ENCODE results near the gene GRB10. TPM values are rescaled to one million over a fixed set of nuclear protein-coding genes. Genes with fewer than 3 reads are reported as not detected.

GRB10 gene
- total RNA-seq, 8 experiments from 2014 or later: 14.7 to 38.6 (median 30.9) TPM

DNA sequence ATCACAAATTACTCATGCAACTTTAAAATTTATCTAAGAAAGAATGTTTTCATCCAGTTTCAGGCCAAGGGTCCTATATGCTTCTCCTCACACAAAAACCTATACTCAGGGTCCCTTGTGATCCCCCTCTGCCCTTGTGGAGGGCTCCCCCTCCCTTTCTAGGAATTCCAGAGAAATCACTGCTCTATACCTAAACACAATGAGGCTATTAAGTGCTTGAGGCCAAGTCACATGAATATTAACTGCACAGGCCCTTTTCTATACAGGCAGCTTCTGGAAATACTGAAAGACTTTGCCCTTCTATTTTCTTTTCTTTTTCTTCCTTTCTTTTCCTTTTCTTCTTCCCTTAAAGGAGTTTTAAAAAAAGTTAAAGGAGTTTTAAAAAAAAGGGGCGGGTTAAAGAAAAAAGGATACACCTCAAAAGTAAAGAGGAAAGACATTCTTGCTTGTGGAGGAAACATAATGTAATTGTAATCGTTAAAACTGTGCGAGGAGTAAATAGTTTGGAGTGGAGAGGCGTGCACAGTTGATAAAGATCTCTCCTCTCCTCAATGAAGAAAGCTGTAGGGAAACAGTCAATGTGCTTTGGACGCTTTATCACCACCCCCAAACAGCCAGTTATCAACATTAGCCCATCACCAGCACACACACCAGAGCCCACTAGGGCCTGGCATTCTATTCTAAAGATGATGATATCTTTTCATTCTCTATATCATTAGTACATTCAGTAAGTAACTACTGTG, 16.4 kb downstream of the GRB10 start:
- peak in 2 of 8 experiments; percentile 31 to 43 for ATAC-seq (replicated peaks in 6 of 8)
- in situ Hi-C loops (cut with MboI; ENCODE audit: low pct_unique_long_range_greater_than_20kb in 2 of 9, low sequenced_read_pairs in 9 of 9, unreplicated experiment in 9 of 9): no loop called here
- Histone ChIP-seq H3K27ac (no peak overlapping the region), H3K4me1 (replicated peaks in 1 of 2) (peaks cover 9 to 11% of the 10 kb centered on the region in 2 donors), H3K4me3 (no peak overlapping the region)
- 60 to 100% (median 72%) methylated on average over 1 to 5 of the region's 5 CpGs; no CpG with 5 or more reads in 1 of the 10 experiments for WGBS, 10 experiments

DNA sequence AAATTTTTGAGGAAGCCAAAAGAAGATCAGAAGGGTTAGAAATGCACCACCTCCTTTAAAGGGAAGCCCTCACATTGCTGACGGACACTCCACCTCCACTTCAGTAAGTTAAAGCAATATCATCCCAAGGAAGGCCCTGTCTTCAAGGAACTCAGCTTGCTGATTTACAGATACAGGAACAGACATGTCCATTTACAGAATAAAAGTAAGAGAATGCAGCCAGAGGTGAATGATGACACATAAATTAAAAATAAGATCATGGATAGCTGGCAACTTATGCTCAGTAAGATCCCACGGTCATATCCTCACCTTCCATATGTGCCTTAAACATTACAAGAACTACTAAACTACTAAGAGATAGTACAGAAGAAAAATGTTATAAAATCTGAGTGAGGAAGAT, 20.4 kb downstream of the GRB10 start:
- no peak for ATAC-seq (replicated peaks in 6 of 8)
- Histone ChIP-seq H3K4me1 (replicated peaks in 1 of 2) (peaks cover 6 to 9% of the 10 kb centered on the region in 2 donors), H3K4me3 (no peak overlapping the region), H3K27ac (no peak overlapping the region)
- 67 to 100% (median 92%) methylated on average over 1 to 2 of the region's 2 CpGs; no CpG with 5 or more reads in 1 of the 10 experiments for WGBS, 10 experiments
- in situ Hi-C loops (cut with MboI; ENCODE audit: low pct_unique_long_range_greater_than_20kb in 2 of 9, low sequenced_read_pairs in 9 of 9, unreplicated experiment in 9 of 9): no loop called here

DNA sequence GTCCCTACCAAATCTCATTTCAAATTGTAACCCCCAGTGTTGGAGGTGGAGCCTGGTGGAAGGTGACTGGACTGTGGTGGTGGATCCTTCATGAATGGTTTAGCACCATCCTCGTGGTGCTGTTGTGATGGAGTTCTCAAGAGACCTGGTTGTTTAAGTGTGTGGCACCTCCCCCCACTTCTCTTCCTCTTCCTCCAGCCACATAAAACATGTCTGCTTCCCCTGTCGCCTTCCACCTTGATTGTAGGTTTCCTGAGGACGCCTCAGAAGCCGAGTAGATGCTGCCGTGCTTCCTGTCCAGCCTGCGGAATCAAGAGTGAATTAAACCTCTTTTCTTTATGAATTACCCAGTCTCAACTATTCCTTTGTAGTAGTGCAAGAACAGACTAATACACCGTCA, 21.0 kb downstream of the GRB10 start:
- ATAC-seq (replicated peaks in 6 of 8): no peak
- WGBS, 10 experiments: 73 to 100% (median 98%) methylated on average over 1 to 7 of the region's 7 CpGs; no CpG with 5 or more reads in 2 of the 10 experiments
- in situ Hi-C loops (cut with MboI; ENCODE audit: low pct_unique_long_range_greater_than_20kb in 2 of 9, low sequenced_read_pairs in 9 of 9, unreplicated experiment in 9 of 9): no loop called here

DNA sequence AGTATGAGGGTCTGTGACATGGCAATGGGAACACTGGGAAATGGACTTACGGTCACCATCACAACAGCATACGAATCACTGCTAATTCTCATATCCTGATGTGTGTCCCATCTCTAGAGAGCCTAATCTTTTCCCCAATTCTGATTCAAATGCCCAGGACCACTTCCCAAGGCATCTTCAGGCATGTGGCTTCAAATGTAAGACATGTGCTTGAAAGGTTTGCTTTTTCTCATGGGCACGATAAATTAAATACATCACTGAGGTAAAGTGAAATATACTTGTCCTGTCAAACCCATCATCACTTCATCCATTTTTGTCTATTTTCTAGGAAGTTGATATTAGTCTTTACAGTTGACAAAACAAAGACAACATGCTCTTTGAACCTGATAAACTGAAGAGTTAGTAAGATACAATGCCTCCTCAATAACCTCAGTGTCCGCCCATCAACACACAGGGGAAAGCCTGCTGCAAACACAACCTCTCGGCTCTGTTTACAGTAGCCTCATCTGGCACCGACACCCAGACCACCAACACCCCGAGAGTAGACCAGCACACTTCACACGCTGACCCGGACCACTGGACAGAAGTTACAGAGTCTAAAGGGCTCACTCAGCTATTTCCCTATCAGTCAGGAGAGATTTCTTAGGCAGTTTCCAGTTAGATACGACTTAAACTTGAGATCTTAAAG, 24.8 kb downstream of the GRB10 start:
- 72 to 100% (median 96%) methylated on average over 1 to 9 of the region's 10 CpGs for WGBS, 10 experiments

More for the DNA sequence above, 21.0 kb downstream of the GRB10 start:
- Histone ChIP-seq H3K4me3 (no peak overlapping the region), H3K4me1 (replicated peaks in 1 of 2) (peaks cover 6% of the 10 kb centered on the region in 2 donors), H3K27ac (no peak overlapping the region)

DNA sequence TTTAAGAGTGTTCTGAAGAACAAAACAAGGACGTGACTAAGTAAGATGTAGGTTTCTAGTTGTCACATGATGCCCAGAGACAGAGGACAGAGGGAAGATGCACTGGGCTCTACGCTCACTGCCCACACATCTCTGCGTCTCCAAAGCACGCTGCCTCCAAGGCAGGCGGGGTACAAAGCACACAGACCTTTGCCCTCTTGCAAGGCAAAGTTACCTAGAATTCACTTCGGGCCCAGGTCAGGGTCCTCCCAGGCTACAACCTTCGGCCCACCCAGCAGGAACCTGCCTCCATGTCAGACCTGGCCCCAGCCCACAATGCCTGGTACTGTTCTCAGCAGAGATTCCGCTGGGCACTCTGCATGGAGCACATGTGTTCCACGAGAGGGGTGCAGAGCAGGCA, 26.5 kb downstream of the GRB10 start:
- H3K27ac ChIP-seq: no peak overlapping the region
- peaks cover 0 to 3% of the 10 kb centered on the region in 2 donors for H3K4me1 ChIP-seq (replicated peaks in 1 of 2)
- 78 to 100% (median 96%) methylated on average over 1 to 6 of the region's 9 CpGs; no CpG with 5 or more reads in 4 of the 10 experiments for WGBS, 10 experiments
- ATAC-seq (replicated peaks in 6 of 8): no peak
- in situ Hi-C loops (cut with MboI; ENCODE audit: low pct_unique_long_range_greater_than_20kb in 2 of 9, low sequenced_read_pairs in 9 of 9, unreplicated experiment in 9 of 9): no loop called here
- no peak overlapping the region for H3K4me3 ChIP-seq

More for the DNA sequence above, 24.8 kb downstream of the GRB10 start:
- H3K27ac ChIP-seq: no peak overlapping the region
- H3K4me1 ChIP-seq (replicated peaks in 1 of 2): no peaks in the 10 kb centered on the region
- no peak for ATAC-seq (replicated peaks in 6 of 8)
- no peak overlapping the region for H3K4me3 ChIP-seq
- in situ Hi-C loops (cut with MboI; ENCODE audit: low pct_unique_long_range_greater_than_20kb in 2 of 9, low sequenced_read_pairs in 9 of 9, unreplicated experiment in 9 of 9): no loop called here

DNA sequence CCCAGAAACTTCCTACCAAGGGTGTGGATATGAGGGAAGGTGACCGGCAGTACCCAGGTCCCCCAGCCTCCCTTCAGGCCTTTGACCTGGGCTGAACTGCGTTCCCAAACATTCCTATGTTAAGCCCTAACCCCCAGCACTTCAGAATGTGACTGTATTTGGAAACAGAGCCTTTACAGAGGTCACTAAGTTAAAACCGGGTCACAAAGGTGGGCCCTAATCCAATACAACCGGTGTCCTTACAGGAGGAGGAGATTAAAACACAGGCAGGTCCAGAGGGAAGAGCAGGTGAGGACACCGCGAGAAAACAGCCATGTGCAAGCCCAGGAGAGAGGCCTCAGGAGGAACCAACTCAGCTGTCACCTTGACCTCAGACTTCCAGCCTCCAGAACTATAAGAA, 28.0 kb downstream of the GRB10 start:
- peaks cover 0 to 8% of the 10 kb centered on the region in 2 donors for H3K4me1 ChIP-seq (replicated peaks in 1 of 2)
- no peak for ATAC-seq (replicated peaks in 6 of 8)
- H3K4me3 ChIP-seq: no peak overlapping the region
- no peak overlapping the region for H3K27ac ChIP-seq
- 20 to 100% (median 92%) methylated on average over 1 to 3 of the region's 6 CpGs; no CpG with 5 or more reads in 2 of the 10 experiments for WGBS, 10 experiments
- in situ Hi-C loops (cut with MboI; ENCODE audit: low pct_unique_long_range_greater_than_20kb in 2 of 9, low sequenced_read_pairs in 9 of 9, unreplicated experiment in 9 of 9): no loop called here

DNA sequence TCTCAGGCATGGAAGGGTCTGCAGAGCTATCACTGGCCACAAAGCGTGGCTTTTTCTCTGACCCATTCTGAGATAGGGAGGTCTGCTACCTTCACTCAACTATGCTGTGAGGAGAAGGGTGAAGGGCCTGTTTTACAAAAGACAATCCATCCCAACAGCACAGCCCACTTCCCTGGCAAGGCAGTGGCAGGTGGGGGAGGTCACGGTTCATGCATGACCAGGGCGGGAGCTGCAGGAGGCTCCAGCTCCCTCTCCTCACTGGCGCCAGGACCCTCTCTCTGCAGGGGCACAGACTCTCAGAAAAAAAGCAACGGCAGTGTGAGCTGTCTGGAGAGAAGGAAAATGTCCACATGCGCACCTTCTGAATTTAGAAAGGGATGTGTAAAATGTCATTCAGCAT, 28.5 kb downstream of the GRB10 start:
- 83 to 98% methylated on average over 3 to 5 of the region's 6 CpGs; no CpG with 5 or more reads in 8 of the 10 experiments for WGBS, 10 experiments
- peaks cover 0 to 8% of the 10 kb centered on the region in 2 donors for H3K4me1 ChIP-seq (replicated peaks in 1 of 2)
- in situ Hi-C loops (cut with MboI; ENCODE audit: low pct_unique_long_range_greater_than_20kb in 2 of 9, low sequenced_read_pairs in 9 of 9, unreplicated experiment in 9 of 9): no loop called here
- ATAC-seq (replicated peaks in 6 of 8): no peak
- H3K27ac ChIP-seq: no peak overlapping the region
- no peak overlapping the region for H3K4me3 ChIP-seq

DNA sequence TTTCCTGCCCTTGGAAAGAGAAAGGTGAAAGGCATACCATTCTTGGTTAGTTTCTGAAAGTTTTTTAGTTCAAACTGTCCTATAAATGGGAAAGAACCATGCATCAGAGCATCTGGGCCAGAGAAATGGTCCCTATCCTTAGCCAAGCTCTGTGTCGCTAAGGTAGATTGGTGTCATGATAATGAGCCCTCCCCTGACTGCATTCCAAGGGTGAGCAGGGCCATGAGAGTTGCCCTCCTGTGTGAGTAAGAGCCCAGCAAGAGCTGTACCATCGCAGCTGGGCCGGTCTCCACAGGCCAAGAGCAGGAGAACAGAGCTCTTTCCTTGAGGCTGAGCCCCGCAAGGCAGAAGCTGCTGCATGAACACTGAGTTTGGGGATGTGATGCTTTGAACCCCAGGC, 30.3 kb downstream of the GRB10 start:
- in situ Hi-C loops (cut with MboI; ENCODE audit: low pct_unique_long_range_greater_than_20kb in 2 of 9, low sequenced_read_pairs in 9 of 9, unreplicated experiment in 9 of 9): no loop called here
- no peak for ATAC-seq (replicated peaks in 6 of 8)
- Histone ChIP-seq H3K27ac (no peak overlapping the region), H3K4me1 (replicated peaks in 1 of 2) (peaks cover 0 to 8% of the 10 kb centered on the region in 2 donors), H3K4me3 (no peak overlapping the region)
- 80 to 100% (median 100%) methylated on average over 1 to 2 of the region's 4 CpGs; no CpG with 5 or more reads in 5 of the 10 experiments for WGBS, 10 experiments

DNA sequence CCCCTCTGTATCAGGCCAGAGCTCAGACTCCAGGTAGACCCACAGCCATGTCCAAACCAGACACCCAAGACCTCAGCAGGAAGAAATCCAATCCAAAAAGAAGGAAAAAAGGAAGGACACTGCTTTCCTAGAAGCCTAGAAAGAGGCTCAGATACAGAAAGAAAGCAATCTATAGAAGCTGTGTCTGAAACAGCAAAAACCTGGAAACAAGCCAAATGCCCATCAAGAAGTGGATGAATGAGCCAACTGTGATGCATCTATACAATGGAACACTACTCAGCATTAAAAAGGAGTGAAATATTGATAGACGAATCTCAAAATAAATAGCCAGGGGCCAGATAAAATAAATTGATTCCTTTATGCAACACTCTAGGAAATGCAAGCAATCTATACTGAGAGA, 31.6 kb downstream of the GRB10 start:
- ATAC-seq (replicated peaks in 6 of 8): no peak
- WGBS, 10 experiments: 67 to 100% (median 88%) methylated on average over 1 of the region's 1 CpG; no CpG with 5 or more reads in 2 of the 10 experiments
- in situ Hi-C loops (cut with MboI; ENCODE audit: low pct_unique_long_range_greater_than_20kb in 2 of 9, low sequenced_read_pairs in 9 of 9, unreplicated experiment in 9 of 9): no loop called here
- Histone ChIP-seq H3K4me1 (replicated peaks in 1 of 2) (peaks cover 0 to 8% of the 10 kb centered on the region in 2 donors), H3K4me3 (no peak overlapping the region), H3K27ac (no peak overlapping the region)

DNA sequence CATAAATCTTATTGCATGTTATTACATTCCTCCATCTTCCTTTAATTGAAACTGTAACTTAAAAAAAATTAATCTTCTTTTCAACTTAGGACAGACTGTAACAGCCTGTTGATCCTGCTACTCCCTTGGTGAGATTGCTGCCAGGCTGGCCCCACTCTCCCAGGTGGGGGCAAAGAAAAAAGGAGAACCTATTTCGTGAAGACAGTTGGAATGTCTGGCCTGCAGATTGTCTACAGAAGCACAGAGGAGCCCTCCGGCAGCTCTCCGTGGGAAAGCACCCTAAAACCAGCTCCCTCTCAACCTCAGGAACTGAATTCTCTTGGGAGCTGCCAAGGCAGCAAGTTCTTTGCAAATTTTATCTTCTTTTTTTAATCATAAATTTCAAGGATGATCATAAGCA, 32.8 kb downstream of the GRB10 start:
- Histone ChIP-seq H3K27ac (no peak overlapping the region), H3K4me1 (replicated peaks in 1 of 2) (peaks cover 0 to 8% of the 10 kb centered on the region in 2 donors), H3K4me3 (no peak overlapping the region)
- in situ Hi-C loops (cut with MboI; ENCODE audit: low pct_unique_long_range_greater_than_20kb in 2 of 9, low sequenced_read_pairs in 9 of 9, unreplicated experiment in 9 of 9): no loop called here
- no peak for ATAC-seq (replicated peaks in 6 of 8)
- 0 to 94% (median 80%) methylated on average over 1 to 3 of the region's 3 CpGs; no CpG with 5 or more reads in 3 of the 10 experiments for WGBS, 10 experiments

DNA sequence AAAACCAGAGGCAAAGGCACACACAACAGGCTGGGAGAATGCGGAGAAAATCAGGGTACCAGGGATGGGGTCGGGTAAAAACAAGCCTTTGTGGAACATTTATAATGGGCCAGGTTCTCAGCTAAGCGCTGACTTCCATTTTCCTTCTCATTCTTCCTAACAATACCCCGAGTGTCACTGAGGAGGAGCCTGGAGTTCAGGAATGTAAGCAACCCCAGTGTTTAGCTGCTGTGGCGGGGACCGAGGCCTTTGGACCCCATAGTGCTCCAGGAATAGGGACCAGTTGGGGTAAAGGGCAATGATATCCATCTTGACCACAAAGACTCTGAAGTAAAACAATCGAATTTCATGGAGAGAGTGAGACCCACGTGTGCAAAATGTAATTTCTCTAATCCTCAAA, 34.2 kb downstream of the GRB10 start:
- Histone ChIP-seq H3K27ac (no peak overlapping the region), H3K4me1 (replicated peaks in 1 of 2) (peaks cover 0 to 8% of the 10 kb centered on the region in 2 donors), H3K4me3 (no peak overlapping the region)
- in situ Hi-C loops (cut with MboI; ENCODE audit: low pct_unique_long_range_greater_than_20kb in 2 of 9, low sequenced_read_pairs in 9 of 9, unreplicated experiment in 9 of 9): no loop called here
- no peak for ATAC-seq (replicated peaks in 6 of 8)
- WGBS, 10 experiments: 59 to 100% (median 90%) methylated on average over 2 to 7 of the region's 8 CpGs; no CpG with 5 or more reads in 2 of the 10 experiments

DNA sequence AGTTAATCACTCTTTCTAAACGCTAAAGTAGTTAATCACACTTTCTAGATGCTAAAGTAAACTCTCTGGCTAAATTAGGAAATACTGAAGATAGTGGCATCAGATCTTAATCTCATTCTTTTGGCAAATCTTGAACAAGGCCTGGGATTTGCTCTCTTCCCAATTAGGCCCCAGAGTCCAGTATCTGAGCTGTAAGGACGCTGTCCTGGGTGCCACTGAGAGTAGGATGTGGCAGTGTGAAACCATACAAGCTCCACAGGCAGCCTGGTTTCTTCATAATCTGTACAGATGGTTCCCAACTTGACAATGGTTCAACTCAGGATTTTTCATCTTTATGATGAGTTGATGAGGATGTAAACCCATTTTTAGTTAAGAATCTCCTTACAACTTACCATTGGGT, 36.9 kb downstream of the GRB10 start:
- 73 to 100% (median 83%) methylated on average over 1 to 2 of the region's 2 CpGs; no CpG with 5 or more reads in 1 of the 10 experiments for WGBS, 10 experiments
- Histone ChIP-seq H3K4me3 (no peak overlapping the region), H3K4me1 (replicated peaks in 1 of 2) (peaks cover 0 to 1% of the 10 kb centered on the region in 2 donors), H3K27ac (no peak overlapping the region)
- no peak for ATAC-seq (replicated peaks in 6 of 8)
- in situ Hi-C loops (cut with MboI; ENCODE audit: low pct_unique_long_range_greater_than_20kb in 2 of 9, low sequenced_read_pairs in 9 of 9, unreplicated experiment in 9 of 9): no loop called here

DNA sequence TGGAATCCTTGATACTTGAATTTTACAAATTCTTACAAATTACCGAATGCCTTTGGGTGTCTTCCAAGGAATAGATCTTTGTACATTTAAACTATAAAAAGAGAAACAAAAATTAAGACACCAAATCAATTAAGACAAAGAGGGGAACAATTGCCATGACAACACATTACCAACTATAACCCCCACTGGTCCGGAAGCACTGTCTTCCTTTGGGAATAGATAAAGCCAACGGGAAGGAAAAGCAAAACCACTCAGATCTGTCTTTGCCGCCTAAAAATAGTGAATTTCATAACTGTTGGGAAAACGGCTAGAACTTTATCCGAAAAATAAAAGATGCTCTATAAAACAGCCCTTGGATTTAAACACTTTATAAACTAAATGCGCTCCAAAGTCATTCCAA, 37.4 kb downstream of the GRB10 start:
- Histone ChIP-seq H3K27ac (no peak overlapping the region), H3K4me1 (replicated peaks in 1 of 2) (no peaks in the 10 kb centered on the region), H3K4me3 (no peak overlapping the region)
- in situ Hi-C loops (cut with MboI; ENCODE audit: low pct_unique_long_range_greater_than_20kb in 2 of 9, low sequenced_read_pairs in 9 of 9, unreplicated experiment in 9 of 9): no loop called here
- ATAC-seq (replicated peaks in 6 of 8): no peak
- WGBS, 10 experiments: 85 to 100% (median 91%) methylated on average over 2 to 7 of the region's 7 CpGs
